Uterus (tissue), 4 donors: ENCODE results near the gene LINC00632. TPM values are rescaled to one million over a fixed set of nuclear protein-coding genes. Genes with fewer than 3 reads are reported as not detected.

Source experiments
- DNase-seq, 2 donors: peaks; one replicate each; pipeline ENCODE4 v3.0.0-alpha.2; 2019 to 2020
- H3K27ac ChIP-seq, 2 donors: fragments of 200-600 bp; sonication (generic); 1 replicate in 1 of 2; 2 replicates in 1 of 2; pipeline ENCODE4 v1.5.1; 2016 to 2018
- H3K27me3 ChIP-seq, 2 donors: fragments of 200-600 bp; sonication (generic); one replicate each; pipeline ENCODE4 v1.5.1; 2018 to 2019; ENCODE audit warnings: control low read depth in 1 of 2
- H3K36me3 ChIP-seq, 2 donors: fragments of 200-600 bp; sonication (generic); one replicate each; pipeline ENCODE4 v1.5.1; 2019; ENCODE audit warnings: control low read depth in 1 of 2
- H3K4me1 ChIP-seq, 2 donors: fragments of 200-600 bp; sonication (generic); one replicate each; pipeline ENCODE4 v1.5.1; 2018 to 2019; ENCODE audit warnings: control low read depth in 1 of 2
- H3K4me3 ChIP-seq, 2 donors: fragments of 200-600 bp; sonication (generic); 1 replicate in 1 of 2; 2 replicates in 1 of 2; pipeline ENCODE4 v1.5.1; 2018 to 2019; ENCODE audit warnings: mild to moderate bottlenecking in 1 of 2
- H3K9me3 ChIP-seq, 2 donors: fragments of 200-600 bp; sonication (generic); one replicate each; pipeline ENCODE4 v1.5.1; 2019; ENCODE audit warnings: control low read depth in 1 of 2
- CTCF ChIP-seq, 4 experiments: fragments of 200-600 bp in 2 of 4; fragments of 450-650 bp in 2 of 4; sonication (generic) in 2 of 4; IDR thresholded peaks; one replicate each; pipeline ENCODE4 v1.5.1; 2016 to 2019; ENCODE audit warnings: antibody characterized with exemption in 4 of 4, mild to moderate bottlenecking in 2 of 4, moderate library complexity in 1 of 4
- POLR2A ChIP-seq, 2 donors: fragments of 450-650 bp; IDR thresholded peaks; one replicate each; pipeline ENCODE4 v1.6.1; 2016; ENCODE audit warnings: antibody characterized with exemption in 2 of 2, mild to moderate bottlenecking in 1 of 2, moderate library complexity in 1 of 2
- intact Hi-C: fragments of 100-400 bp; cut with DNase I; formaldehyde crosslinking; loops from one replicate; pipeline ENCODE4 v1.15.1; 2023; ENCODE audit warnings: low total_unique reads
- total RNA-seq, 4 donors: library from RNA; depleted of rRNA in 3 of 4; stranded (reverse); fragments of >200 nt in 3 of 4; gene quantifications; one replicate each; pipeline versions ENCODE4 v1.1.0 to v1.2.4, GENCODE V29; 2014 to 2023
- donor health status: DM: yes; HTN: yes; CAD: no.

The LINC00632 gene
- total RNA-seq, 4 donors from 2014 or later: 14.4 to 228 (median 32.4) TPM

DNA sequence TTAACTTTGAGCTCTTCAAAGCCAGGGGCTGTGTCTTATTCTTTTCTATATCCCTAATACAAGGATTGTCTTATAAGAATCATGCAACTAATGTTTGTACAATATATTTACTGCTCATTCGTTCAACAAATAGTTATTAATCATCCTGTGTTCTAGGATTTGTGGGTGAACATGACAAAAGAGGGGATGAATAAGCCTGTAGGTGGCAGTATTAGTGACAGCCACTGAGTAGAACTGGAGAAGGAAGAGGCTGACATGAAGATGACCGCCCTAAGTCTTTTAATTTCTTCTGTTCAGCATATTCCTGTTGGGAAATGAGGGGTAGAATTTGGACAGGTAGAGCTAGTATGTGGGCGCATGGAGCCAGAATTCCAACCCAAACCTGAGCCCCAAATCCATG lies 11.9 kb upstream of the LINC00632 start:
- intact Hi-C loops: no loop called here
- no peak for DNase-seq
- TF ChIP-seq CTCF (IDR thresholded peaks at IDR 0.05) (no peak), POLR2A (IDR thresholded peaks at IDR 0.05) (no peak)

DNA sequence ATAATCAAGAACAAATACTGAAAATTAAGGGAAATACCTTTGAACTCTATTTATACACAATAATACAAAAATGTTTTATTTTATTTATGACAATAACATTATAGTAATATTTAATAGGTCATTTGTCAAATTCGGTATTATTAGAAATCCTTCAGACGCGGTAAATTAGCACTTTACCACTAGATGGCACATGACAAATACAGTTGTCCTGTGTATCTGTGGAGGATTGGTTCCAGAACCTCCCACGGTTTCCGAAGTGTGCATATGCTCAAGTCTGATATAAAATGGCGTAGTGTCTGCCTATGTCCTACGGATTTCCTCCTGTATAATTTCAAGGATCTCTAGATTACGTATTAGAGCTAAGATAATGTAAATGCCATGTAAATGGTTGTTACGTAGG lies 8.1 kb upstream of the LINC00632 start:
- H3K36me3 ChIP-seq: no peaks in the 10 kb centered on the region
- H3K4me3 ChIP-seq: no peak overlapping the region
- no peak overlapping the region for H3K27ac ChIP-seq
- no peaks in the 10 kb centered on the region for H3K4me1 ChIP-seq
- intact Hi-C loops: no loop called here
- H3K27me3 ChIP-seq: no peaks in the 10 kb centered on the region
- TF ChIP-seq POLR2A (IDR thresholded peaks at IDR 0.05) (no peak), CTCF (IDR thresholded peaks at IDR 0.05) (peak in 2 of 4 experiments; percentile 15 to 19)
- no peak for DNase-seq
- no peaks in the 10 kb centered on the region for H3K9me3 ChIP-seq

More for the DNA sequence above, 11.9 kb upstream of the LINC00632 start:
- Histone ChIP-seq H3K27me3 (no peaks in the 10 kb centered on the region), H3K4me1 (no peaks in the 10 kb centered on the region), H3K4me3 (no peak overlapping the region), H3K36me3 (no peaks in the 10 kb centered on the region), H3K27ac (no peak overlapping the region), H3K9me3 (no peaks in the 10 kb centered on the region)

DNA sequence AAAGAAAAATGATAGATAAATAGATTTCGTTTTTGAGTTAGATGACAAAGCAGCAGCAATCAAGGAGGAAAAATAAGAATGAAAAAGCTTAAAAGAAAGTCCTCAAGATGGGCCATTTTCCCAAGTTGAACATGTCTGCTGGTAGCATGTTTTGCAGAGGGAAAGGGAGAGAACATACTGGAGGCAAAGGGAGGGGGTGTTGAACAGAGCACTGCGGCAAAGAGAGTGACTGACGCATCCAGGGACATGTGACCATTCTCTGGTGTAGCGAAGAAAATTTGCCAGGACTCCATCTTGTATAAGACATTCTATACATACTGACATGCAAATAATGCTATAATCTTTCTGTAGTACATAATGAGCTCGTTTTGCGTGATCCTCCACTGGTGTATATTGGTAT lies 1.2 kb downstream of the LINC00632 start:
- no peaks in the 10 kb centered on the region for H3K36me3 ChIP-seq
- H3K27me3 ChIP-seq: peaks cover 0 to 3% of the 10 kb centered on the region in 2 donors
- no peaks in the 10 kb centered on the region for H3K9me3 ChIP-seq
- DNase-seq: no peak
- H3K27ac ChIP-seq: no peak overlapping the region
- intact Hi-C loops: no loop called here
- no peaks in the 10 kb centered on the region for H3K4me1 ChIP-seq
- no peak overlapping the region for H3K4me3 ChIP-seq
- TF ChIP-seq POLR2A (IDR thresholded peaks at IDR 0.05) (no peak), CTCF (IDR thresholded peaks at IDR 0.05) (no peak)

GRCh38 chrX:140711894-140712293 lies 2.3 kb downstream of the LINC00632 start:
- Histone ChIP-seq H3K27me3 (peaks cover 0 to 3% of the 10 kb centered on the region in 2 donors), H3K36me3 (no peaks in the 10 kb centered on the region), H3K9me3 (no peaks in the 10 kb centered on the region), H3K4me1 (no peaks in the 10 kb centered on the region), H3K4me3 (no peak overlapping the region), H3K27ac (no peak overlapping the region)
- no peak for DNase-seq
- intact Hi-C loops: no loop called here
- no peak for TF ChIP-seq CTCF (IDR thresholded peaks at IDR 0.05)
- TF ChIP-seq POLR2A (IDR thresholded peaks at IDR 0.05): no peak

DNA sequence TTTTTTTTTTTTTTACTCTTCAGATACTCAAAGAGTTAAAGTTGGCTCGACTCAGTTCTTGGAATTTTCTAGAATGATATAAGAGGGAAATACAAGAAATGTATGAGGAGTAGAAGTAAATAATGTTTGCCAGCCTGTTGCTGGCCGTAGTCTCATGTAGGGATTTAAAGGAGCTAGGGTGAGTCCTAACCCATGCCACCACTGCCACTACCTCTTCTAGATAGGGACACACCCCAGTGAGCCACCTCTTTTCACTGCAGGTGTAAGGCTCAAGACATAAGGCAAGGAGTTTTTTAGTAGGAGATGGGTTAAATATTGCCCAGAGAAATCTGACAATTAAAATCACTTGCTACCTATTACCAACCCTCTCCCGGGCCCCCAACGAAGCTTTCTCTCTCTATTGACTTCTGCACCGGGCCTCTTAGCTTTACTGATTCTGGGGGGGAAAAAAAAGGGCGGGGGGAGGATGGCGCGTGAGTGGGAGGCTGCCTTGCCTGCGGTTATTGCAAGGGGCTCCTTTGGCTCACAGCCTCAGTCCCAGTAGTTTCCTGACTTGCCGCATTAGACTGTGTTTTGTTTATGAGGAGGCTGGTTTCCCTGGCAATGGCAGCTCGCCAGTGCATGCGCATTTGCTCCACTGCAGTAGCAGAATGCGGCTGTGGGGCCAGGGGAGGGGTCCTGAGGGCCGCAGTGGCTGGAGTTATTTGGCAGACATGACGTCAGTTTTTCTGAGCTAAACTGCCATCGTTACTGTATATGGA lies 3.0 kb downstream of the LINC00632 start:
- no peak overlapping the region for H3K4me3 ChIP-seq
- TF ChIP-seq CTCF (IDR thresholded peaks at IDR 0.05) (no peak), POLR2A (IDR thresholded peaks at IDR 0.05) (no peak)
- no peaks in the 10 kb centered on the region for H3K4me1 ChIP-seq
- peaks cover 0 to 3% of the 10 kb centered on the region in 2 donors for H3K27me3 ChIP-seq
- no peaks in the 10 kb centered on the region for H3K36me3 ChIP-seq
- no peak overlapping the region for H3K27ac ChIP-seq
- intact Hi-C loops: no loop called here
- no peaks in the 10 kb centered on the region for H3K9me3 ChIP-seq
- peak in 1 of 2 donors; percentile 30 for DNase-seq
